ENCODE results near the gene FN1.

DNA sequence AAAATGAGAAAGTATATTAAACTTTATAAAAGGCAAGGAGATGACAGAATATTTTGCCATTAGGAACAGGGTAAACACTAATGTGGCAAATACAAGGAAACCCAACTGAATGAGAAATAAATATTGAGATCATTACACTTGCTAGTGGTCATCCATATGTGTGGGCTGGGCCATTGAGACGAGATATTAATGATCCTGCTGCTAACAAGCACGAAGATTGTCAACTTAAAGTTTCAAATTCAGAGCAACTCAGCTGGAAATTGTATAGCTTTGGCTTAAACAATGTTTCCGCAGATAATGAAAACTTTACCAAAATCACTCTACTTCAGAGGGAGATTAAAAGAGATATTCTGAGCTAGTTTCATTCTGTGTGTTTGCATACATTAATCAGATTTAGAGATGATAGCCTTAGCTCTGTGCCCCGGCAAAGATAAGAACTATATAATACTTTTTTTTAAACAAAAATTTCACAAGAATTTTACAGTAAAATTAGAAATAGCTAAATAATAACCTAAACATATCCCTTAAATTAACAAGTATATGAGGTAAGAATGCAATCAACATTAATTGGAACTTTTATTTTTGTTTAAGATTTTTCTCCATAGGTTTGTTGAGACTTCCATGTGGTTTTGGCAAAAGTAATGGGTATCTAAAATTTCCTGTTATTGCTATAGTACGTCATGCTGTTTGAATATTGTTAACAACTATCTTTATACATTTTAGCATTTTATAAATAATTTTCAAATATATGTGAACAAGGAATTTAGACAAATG, 40.0 kb downstream of the FN1 start:
- TF ChIP-seq POLR2A (IDR thresholded peaks at IDR 0.05) (no peak), CTCF (IDR thresholded peaks at IDR 0.05) (no peak)
